Panc1 (cell line): ENCODE results near the gene STK25. TPM values are rescaled to one million over a fixed set of nuclear protein-coding genes. Genes with fewer than 3 reads are reported as not detected.
A peak's percentile ranks its signal among the peaks of the same experiment; 100 is the strongest.

ENCODE experiments used
- ATAC-seq: fragments of 200-7000 bp; cut with Tn5 transposase; 2 replicates; pipeline ENCODE4 v1.9.1; 2020; ENCODE audit warnings: mild to moderate bottlenecking, moderate library complexity
- BruUV-seq: library from RNA; stranded (reverse); fragments of 400-500 nt; replicated peaks from 2 replicates; lab custom pipeline; 2021; lab: Mats Ljungman, UMichigan
- CTCF ChIA-PET: fragments of 300-600 bp; sonication (Branson Sonifier 250); formaldehyde crosslinking; loops from one replicate; lab custom pipeline; 2022; ENCODE audit warnings: antibody characterized with exemption; lab: Charles Lee
- POLR2A ChIA-PET: fragments of 300-600 bp; sonication (Branson Sonifier 250); formaldehyde crosslinking; loops from one replicate; lab custom pipeline; 2022; ENCODE audit warnings: antibody characterized with exemption; lab: Charles Lee
- DNase-seq: peaks from one replicate; pipeline ENCODE4 v3.0.0-alpha.2; 2010; ENCODE audit warnings: low read depth, low spot score
- H3K27ac ChIP-seq: 2 replicates; pipeline ENCODE4 v1.5.1; 2011; ENCODE audit warnings: mild to moderate bottlenecking, low read length, inconsistent platforms
- H3K27me3 ChIP-seq: fragments of 200-500 bp; sonication (Bioruptor generic); 2 replicates; pipeline ENCODE4 v1.6.0; 2014; ENCODE audit warnings: low read length, inconsistent platforms; ENCODE audit not compliant: control insufficient read depth, insufficient read depth
- H3K36me3 ChIP-seq: fragments of 200-500 bp; sonication (Bioruptor generic); 2 replicates; pipeline ENCODE4 v1.5.1; 2014; ENCODE audit warnings: inconsistent platforms, mild to moderate bottlenecking, low read length, moderate library complexity; ENCODE audit not compliant: control insufficient read depth, insufficient read depth
- H3K4me1 ChIP-seq: 2 replicates; pipeline ENCODE4 v1.5.1; 2011; ENCODE audit warnings: inconsistent platforms, mild to moderate bottlenecking, low read length, moderate library complexity; ENCODE audit not compliant: control insufficient read depth, insufficient read depth
- H3K4me3 ChIP-seq, 2 experiments: 2 replicates each; pipeline ENCODE4 v1.5.1; 2011 to 2012; ENCODE audit warnings: low read depth in 2 of 2, low read length in 2 of 2, mild to moderate bottlenecking in 2 of 2, inconsistent platforms in 1 of 2, moderate library complexity in 1 of 2
- H3K9me3 ChIP-seq: fragments of 200-500 bp; sonication (Bioruptor generic); 2 replicates; pipeline ENCODE4 v1.5.1; 2014; ENCODE audit warnings: low read depth, mild to moderate bottlenecking, inconsistent platforms, low read length, moderate library complexity; ENCODE audit not compliant: control insufficient read depth, insufficient read depth
- POLR2AphosphoS5 ChIP-seq: IDR thresholded peaks from 2 replicates; pipeline ENCODE4 v1.6.1; 2012; ENCODE audit warnings: mild to moderate bottlenecking, low read depth, low read length, moderate library complexity
- SIN3A ChIP-seq: IDR thresholded peaks from 2 replicates; pipeline ENCODE4 v1.6.1; 2012; ENCODE audit warnings: low read depth, mild to moderate bottlenecking, low read length, moderate library complexity, borderline replicate concordance; ENCODE audit not compliant: insufficient read depth
- TCF7L2 ChIP-seq: IDR thresholded peaks from 2 replicates; pipeline ENCODE4 v1.6.1; 2011; ENCODE audit warnings: mild to moderate bottlenecking, low read depth, low read length, inconsistent platforms
- in situ Hi-C: cut with HindIII; loops from 2 replicates; pipeline ENCODE4 v1.10.0; 2016; ENCODE audit warnings: low sequenced_read_pairs, low pct_unique_long_range_greater_than_20kb
- intact Hi-C: fragments of 100-400 bp; cut with micrococcal nuclease; formaldehyde crosslinking; loops from one replicate; pipeline ENCODE4 v1.10.0; 2022; ENCODE audit not compliant: unreplicated experiment
- total RNA-seq: library from RNA; stranded (reverse); gene quantifications from one replicate; pipeline ENCODE4 v1.2.1, GENCODE V29; 2021; ENCODE audit not compliant: unreplicated experiment
- TF ChIP-seq, protein P1 (sequence below), 2 experiments: IDR thresholded peaks; 2 replicates each; pipeline ENCODE4 v1.6.1; 2011 to 2012; ENCODE audit warnings: low read depth in 2 of 2, control low read depth in 1 of 2, low read length in 1 of 2, mild to moderate bottlenecking in 1 of 2, moderate library complexity in 1 of 2; ENCODE audit not compliant: insufficient read depth in 1 of 2
- TF ChIP-seq, protein P2 (sequence below): fragments of 450-650 bp; IDR thresholded peaks from 2 replicates; pipeline ENCODE4 v1.5.1; 2017; ENCODE audit warnings: mild to moderate bottlenecking

Gene STK25
- total RNA-seq, 1 experiment from 2014 or later, result 195 TPM

DNA sequence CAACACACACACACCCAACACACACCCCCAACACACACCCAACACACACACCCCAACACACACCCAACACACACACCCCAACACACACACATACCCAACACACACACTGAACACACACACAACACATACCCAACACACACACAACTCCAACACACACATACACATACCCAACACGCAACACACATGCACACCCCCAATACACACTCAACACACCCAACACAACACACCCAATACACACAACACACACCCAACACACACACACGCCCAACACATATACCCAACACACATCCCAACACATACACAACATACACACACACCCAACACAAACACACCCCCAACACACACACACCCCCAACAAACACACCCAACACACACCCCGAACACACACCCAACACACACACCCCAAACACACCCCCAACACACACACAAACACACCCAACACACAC, 8.2 kb upstream of the STK25 start:
- intact Hi-C loops, result no loop called here
- H3K27ac ChIP-seq, result no peak overlapping the region
- H3K36me3 ChIP-seq, result no peaks in the 10 kb centered on the region
- in situ Hi-C loops, result no loop called here
- no TSS peak for BruUV-seq
- CTCF ChIA-PET, result no interaction called here
- TF ChIP-seq, protein P1, sequence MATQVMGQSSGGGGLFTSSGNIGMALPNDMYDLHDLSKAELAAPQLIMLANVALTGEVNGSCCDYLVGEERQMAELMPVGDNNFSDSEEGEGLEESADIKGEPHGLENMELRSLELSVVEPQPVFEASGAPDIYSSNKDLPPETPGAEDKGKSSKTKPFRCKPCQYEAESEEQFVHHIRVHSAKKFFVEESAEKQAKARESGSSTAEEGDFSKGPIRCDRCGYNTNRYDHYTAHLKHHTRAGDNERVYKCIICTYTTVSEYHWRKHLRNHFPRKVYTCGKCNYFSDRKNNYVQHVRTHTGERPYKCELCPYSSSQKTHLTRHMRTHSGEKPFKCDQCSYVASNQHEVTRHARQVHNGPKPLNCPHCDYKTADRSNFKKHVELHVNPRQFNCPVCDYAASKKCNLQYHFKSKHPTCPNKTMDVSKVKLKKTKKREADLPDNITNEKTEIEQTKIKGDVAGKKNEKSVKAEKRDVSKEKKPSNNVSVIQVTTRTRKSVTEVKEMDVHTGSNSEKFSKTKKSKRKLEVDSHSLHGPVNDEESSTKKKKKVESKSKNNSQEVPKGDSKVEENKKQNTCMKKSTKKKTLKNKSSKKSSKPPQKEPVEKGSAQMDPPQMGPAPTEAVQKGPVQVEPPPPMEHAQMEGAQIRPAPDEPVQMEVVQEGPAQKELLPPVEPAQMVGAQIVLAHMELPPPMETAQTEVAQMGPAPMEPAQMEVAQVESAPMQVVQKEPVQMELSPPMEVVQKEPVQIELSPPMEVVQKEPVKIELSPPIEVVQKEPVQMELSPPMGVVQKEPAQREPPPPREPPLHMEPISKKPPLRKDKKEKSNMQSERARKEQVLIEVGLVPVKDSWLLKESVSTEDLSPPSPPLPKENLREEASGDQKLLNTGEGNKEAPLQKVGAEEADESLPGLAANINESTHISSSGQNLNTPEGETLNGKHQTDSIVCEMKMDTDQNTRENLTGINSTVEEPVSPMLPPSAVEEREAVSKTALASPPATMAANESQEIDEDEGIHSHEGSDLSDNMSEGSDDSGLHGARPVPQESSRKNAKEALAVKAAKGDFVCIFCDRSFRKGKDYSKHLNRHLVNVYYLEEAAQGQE (IDR thresholded peaks at IDR 0.05; ENCODE audit: insufficient read depth in 1 of 2, low read depth in 2 of 2, low read length in 1 of 2), result no peak
- TF ChIP-seq SIN3A (no peak), POLR2AphosphoS5 (no peak), TCF7L2 (no peak)
- TF ChIP-seq, protein P2, sequence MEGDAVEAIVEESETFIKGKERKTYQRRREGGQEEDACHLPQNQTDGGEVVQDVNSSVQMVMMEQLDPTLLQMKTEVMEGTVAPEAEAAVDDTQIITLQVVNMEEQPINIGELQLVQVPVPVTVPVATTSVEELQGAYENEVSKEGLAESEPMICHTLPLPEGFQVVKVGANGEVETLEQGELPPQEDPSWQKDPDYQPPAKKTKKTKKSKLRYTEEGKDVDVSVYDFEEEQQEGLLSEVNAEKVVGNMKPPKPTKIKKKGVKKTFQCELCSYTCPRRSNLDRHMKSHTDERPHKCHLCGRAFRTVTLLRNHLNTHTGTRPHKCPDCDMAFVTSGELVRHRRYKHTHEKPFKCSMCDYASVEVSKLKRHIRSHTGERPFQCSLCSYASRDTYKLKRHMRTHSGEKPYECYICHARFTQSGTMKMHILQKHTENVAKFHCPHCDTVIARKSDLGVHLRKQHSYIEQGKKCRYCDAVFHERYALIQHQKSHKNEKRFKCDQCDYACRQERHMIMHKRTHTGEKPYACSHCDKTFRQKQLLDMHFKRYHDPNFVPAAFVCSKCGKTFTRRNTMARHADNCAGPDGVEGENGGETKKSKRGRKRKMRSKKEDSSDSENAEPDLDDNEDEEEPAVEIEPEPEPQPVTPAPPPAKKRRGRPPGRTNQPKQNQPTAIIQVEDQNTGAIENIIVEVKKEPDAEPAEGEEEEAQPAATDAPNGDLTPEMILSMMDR, result no peak
- ATAC-seq (no peak), DNase-seq (no peak)
- POLR2A ChIA-PET, result no interaction called here
- no peaks in the 10 kb centered on the region for H3K4me1 ChIP-seq
- no peaks in the 10 kb centered on the region for H3K27me3 ChIP-seq
- H3K9me3 ChIP-seq, result no peaks in the 10 kb centered on the region
- no peak overlapping the region for H3K4me3 ChIP-seq

DNA sequence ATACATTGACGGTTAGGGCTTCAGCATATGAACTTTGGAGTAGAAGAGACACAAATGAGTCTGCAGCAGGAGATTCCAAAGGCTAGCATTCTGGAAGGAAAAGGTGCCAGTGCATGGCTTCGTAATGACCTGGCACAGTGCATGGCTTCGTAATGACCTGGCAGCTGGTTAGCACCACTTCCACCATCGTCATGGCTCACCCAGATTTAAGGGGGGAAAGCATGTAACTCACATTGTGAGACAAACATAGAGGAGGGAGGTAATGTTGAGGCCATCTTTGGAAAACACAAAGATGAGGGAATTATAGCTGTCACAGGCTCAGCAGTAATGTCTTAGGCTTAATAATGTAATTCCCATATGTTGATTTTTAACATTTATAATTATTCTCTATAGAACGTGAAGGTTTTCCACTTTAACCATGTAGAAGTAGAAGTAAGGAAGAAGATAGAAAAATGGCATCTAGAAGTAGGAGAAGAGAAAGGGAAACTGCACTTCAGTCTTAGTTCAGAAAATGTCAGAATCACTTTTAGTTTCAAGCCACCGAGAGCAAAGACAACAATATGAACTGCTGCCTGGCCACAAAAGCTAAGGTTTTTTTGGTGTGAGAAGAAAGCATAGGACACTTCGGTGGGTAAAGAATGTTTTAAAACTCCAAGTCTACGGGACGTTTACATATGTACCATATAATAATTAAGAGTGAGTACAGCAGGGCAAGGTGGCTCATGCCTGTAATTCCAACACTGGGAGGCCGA, 6.8 kb upstream of the STK25 start:
- no peak for DNase-seq
- H3K4me1 ChIP-seq, result no peaks in the 10 kb centered on the region
- no peak overlapping the region for H3K4me3 ChIP-seq
- H3K27me3 ChIP-seq, result no peaks in the 10 kb centered on the region
- in situ Hi-C loops (no loop called here), intact Hi-C loops (no loop called here)
- H3K9me3 ChIP-seq, result no peaks in the 10 kb centered on the region
- 0 out of 2 replicates have a peak overlapping the region, but pooled peaks have one; percentile 12 for H3K27ac ChIP-seq
- H3K36me3 ChIP-seq, result no peaks in the 10 kb centered on the region
- POLR2A ChIA-PET, result no interaction called here
- TF ChIP-seq SIN3A (no peak), TCF7L2 (no peak), POLR2AphosphoS5 (no peak)
- TF ChIP-seq, protein P2, result no peak
- TF ChIP-seq, protein P1 (IDR thresholded peaks at IDR 0.05; ENCODE audit: insufficient read depth in 1 of 2, low read depth in 2 of 2, low read length in 1 of 2), result no peak
- CTCF ChIA-PET, result interaction anchor here (0.7 kb wide), 1 partner anchor 12 kb away, joined by 4 read pairs; no protein-coding TSS in a partner anchor
- no TSS peak for BruUV-seq
- peak; percentile 32 for ATAC-seq
